Loucy (cell line): ENCODE results near the gene CCDC127.

Experiments
- CTCF ChIP-seq: fragments of 200-600 bp; sonication (generic); conservative IDR thresholded peaks from 2 replicates; pipeline ENCODE4 v1.5.1; 2014; ENCODE audit warnings: mild to moderate bottlenecking, antibody characterized with exemption, low read length
- EZH2phosphoT487 ChIP-seq: fragments of 200-600 bp; IDR thresholded peaks from 2 replicates; pipeline ENCODE4 v1.6.1; 2018; ENCODE audit warnings: antibody characterized with exemption, mild to moderate bottlenecking, moderate library complexity, borderline replicate concordance

GRCh38 chr5:207599-207998 lies 10.4 kb downstream of the CCDC127 start:
- TF ChIP-seq CTCF (no peak), EZH2phosphoT487 (no peak)
